Daoy (cell line): ENCODE data around the gene PTTG1IP. TPM values are rescaled to one million over a fixed set of nuclear protein-coding genes. Genes with fewer than 3 reads are reported as not detected.
A peak's percentile ranks its signal among the peaks of the same experiment; 100 is the strongest.

Experiments
- DNase-seq: peaks from one replicate; pipeline ENCODE4 v3.0.0-alpha.2; 2015; ENCODE audit warnings: low read depth
- total RNA-seq: library from RNA; depleted of rRNA; stranded (reverse); fragments of >200 nt; shearing (Covaris generic); gene quantifications from 2 replicates; pipeline ENCODE4 v1.2.3, GENCODE V29; 2014; rRNA removed

PTTG1IP gene
- total RNA-seq, 1 experiment from 2014 or later: 333 TPM

DNA sequence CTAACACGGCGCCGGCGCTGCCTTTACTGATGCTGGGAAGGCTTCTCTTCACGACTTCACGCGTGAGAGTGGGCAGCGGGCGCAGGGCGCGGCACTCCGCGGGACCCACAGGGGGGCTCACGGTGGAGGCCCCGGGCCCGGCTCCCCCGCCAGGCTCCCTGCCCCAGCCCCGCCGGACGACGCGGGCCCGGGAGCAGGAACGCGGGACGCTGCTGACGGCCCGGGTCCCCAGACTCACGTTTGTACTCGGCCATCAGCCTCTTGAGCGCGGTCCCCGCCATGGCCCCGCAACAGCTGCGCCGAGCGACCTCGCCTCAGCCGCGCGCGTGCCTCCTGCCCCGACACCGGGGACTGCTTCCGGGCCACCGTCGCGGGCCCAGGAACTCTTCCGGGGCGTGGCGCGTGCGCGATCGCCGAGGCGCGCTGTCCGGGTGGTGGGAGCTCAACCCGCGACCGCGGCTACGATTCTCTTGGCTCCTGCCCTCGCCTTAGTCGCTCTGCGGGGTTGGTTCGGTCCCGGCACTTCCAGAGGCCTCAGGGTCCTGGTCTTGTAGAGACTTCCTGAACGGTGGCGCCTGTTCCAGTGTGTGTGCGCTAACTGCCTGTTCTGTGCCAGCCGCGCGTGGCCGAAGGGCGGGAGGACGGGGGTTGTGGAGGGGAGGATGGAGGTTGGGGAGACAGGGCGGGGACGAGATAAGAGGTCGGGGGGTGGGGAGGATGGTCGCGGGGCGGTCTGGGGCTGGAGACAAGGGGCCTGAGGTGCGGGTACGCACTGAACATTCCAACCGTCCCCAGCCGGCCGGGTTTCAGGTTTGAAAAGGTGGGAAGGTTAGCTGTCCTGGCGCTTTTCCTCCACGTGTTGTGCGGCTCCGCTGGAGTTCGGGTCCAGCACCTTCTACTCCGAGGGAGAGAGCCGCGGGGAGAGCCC lies 71.8 kb downstream of the PTTG1IP start, which contains the start of gene UBE2G2:
Gene UBE2G2, minus strand, starts transcription at position 353 of the 928 bp plus-strand sequence. Its CDS starts 72 bp downstream, at position 281.
- peak; percentile 91 for DNase-seq

DNA sequence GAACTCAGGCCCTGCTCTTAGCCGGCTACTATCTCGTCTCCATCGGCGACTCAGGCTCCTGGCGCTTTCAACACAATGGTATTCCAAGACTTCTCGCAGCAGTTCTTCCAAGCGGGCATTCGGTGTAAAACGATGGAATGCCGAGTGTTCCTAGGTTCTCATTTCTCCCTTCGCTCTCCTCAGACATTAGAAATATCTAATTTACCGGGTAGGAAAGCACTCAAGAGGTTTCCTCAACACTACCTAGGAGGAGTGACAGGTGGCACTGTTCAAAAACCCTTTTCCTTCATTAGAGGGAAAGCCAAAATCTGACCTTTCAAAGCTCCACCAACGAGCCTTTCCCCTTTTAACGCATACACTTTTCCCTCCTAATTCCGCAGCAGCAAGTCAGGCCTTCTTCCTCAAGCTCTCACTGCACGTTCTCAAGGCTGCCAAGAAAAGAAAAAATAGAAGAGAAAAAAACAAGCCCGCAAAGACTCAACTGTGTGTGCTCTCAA lies 72.5 kb downstream of the PTTG1IP start:
- DNase-seq: peak; percentile 36

DNA sequence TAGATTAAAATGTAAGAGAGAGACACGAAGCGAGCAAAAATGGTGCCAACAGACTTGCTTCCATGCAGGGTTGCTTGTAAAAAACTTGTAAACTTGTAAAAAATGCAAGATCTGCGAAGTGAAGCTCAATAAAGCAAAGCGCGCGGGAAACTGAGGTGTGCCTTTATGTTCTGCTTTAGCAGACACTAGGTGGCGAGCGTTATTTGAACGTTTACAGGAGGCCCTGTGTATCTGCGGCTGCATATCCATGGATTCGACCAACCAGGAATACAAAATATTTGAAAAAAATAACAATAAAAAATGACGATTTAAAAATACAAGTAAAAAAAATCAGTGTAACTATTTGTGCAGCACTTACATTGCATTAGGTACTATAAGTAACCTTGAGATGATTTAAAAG lies 73.4 kb downstream of the PTTG1IP start:
- no peak for DNase-seq

DNA sequence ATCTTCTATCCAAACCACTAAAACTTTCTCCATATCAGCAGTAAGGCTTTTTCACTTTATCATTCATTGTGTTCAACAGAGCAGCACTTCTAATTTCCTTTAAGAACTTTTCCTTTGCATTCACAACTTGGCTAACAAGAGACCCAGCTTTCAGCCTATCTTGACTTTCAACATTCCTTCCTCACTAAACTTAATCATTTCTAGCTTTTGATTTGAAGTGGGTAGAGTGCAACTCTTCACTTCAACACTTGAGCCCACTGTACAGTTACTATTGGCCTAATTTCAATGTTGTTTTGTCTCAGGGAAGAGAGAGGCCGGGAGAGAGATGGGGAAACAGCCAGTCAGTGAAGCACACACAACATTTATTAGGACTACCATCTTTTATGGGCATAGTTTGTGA lies 73.8 kb downstream of the PTTG1IP start:
- DNase-seq: no peak

Other genes starting within 250 kb of the PTTG1IP start
- not detected in 2 replicates for gene KRTAP10-9, start 246.6 kb downstream of the PTTG1IP start, total RNA-seq
- not detected in 2 replicates for gene KRTAP10-10, start 236.3 kb downstream of the PTTG1IP start, total RNA-seq
- not detected in 2 replicates for gene KRTAP10-11, start 227.3 kb downstream of the PTTG1IP start, total RNA-seq
- not detected in 2 replicates for gene KRTAP12-4, start 219.0 kb downstream of the PTTG1IP start, total RNA-seq
- gene KRTAP12-3, start 215.8 kb downstream of the PTTG1IP start, total RNA-seq: not detected in 2 replicates
- not detected in 2 replicates for gene KRTAP12-2, start 206.8 kb downstream of the PTTG1IP start, total RNA-seq
- gene KRTAP12-1, start 191.5 kb downstream of the PTTG1IP start, total RNA-seq: not detected in 2 replicates
- gene KRTAP10-12, start 176.5 kb downstream of the PTTG1IP start, total RNA-seq: not detected in 2 replicates
- gene TSPEAR, start 162.1 kb downstream of the PTTG1IP start, total RNA-seq: not detected in 2 replicates
- gene UBE2G2, start 71.9 kb downstream of the PTTG1IP start, total RNA-seq: 90.1 and 152 TPM in 2 replicates
- gene SUMO3, start 55.6 kb downstream of the PTTG1IP start, total RNA-seq: 98.9 and 125 TPM in 2 replicates
- gene ITGB2, start 47.2 kb upstream of the PTTG1IP start, total RNA-seq: 0.09 and 1.0 TPM in 2 replicates
- gene SLX9, start 66.3 kb upstream of the PTTG1IP start, total RNA-seq: 46.9 and 60.5 TPM in 2 replicates
- 4.7 and 14.1 TPM in 2 replicates for gene ADARB1, start 200.9 kb upstream of the PTTG1IP start, total RNA-seq